Right cardiac atrium (tissue), 5 donors: ENCODE data around the gene CTDSPL. TPM values are rescaled to one million over a fixed set of nuclear protein-coding genes. Genes with fewer than 3 reads are reported as not detected.

Experiments
- ATAC-seq, 2 donors: fragments of 200-7000 bp; cut with Tn5 transposase; one replicate each; pipeline versions ENCODE4 v1.8.0 to v1.9.1; 2020; ENCODE audit warnings: moderate library complexity in 2 of 2, mild to moderate bottlenecking in 1 of 2
- DNase-seq, 3 donors: peaks; one replicate each; pipeline ENCODE4 v3.0.0-alpha.2; 2020
- H3K27ac ChIP-seq: one replicate; pipeline ENCODE4 v1.5.1; 2013; ENCODE audit warnings: mild to moderate bottlenecking, low read length, control low read depth, moderate library complexity
- H3K27me3 ChIP-seq: one replicate; pipeline ENCODE4 v1.6.1; 2013; ENCODE audit not compliant: control insufficient read depth, insufficient read depth
- H3K4me1 ChIP-seq: one replicate; pipeline ENCODE4 v1.6.1; 2013; ENCODE audit warnings: low read length; ENCODE audit not compliant: control insufficient read depth, insufficient read depth
- H3K4me3 ChIP-seq: one replicate; pipeline ENCODE4 v1.5.1; 2013; ENCODE audit warnings: low read length, control low read depth
- H3K9me3 ChIP-seq: one replicate; pipeline ENCODE4 v1.6.1; 2013; ENCODE audit warnings: low read length; ENCODE audit not compliant: control insufficient read depth
- WGBS: extraction: QIAGEN DNeasy Blood & Tissue Kit; methylation state at CpG from one replicate; pipeline ENCODE4 v1.1.7; 2013; 5-methylcytosine and 5-hydroxymethylcytosine counted together
- intact Hi-C, 4 donors: fragments of 100-400 bp; cut with DNase I; formaldehyde crosslinking; loops; one replicate each; pipeline versions ENCODE4 v1.11.0 to v1.14.0; 2022 to 2023
- polyA plus RNA-seq: library from polyadenylated mRNA; stranded (reverse); fragments of 200-250 nt; gene quantifications from one replicate; pipeline ENCODE4 v1.2.3, GENCODE V29; 2013
- total RNA-seq, 4 donors: library from RNA; stranded (reverse); fragmentation: NEBNext Ultra II Directional; extraction: Animal tissue kit (Norgen Biotek cat#: 25700); gene quantifications; one replicate each; pipeline ENCODE4 v1.2.1, GENCODE V29; 2021
- donor health status: healthy with polysubstance abuse.
- donor health status: DM: no; HTN: yes; CAD: no.
- donor health status: DM: no; HTN: no; CAD: no.
- donor health status: DM: no; HTN: yes; CAD: no; lungs with severe emphysema.
- donor health status: DM: yes; HTN: yes; CAD: no.

Gene CTDSPL
- total and polyA plus RNA-seq, 5 donors = 13.6 to 50.9 (median 38.5) TPM

DNA sequence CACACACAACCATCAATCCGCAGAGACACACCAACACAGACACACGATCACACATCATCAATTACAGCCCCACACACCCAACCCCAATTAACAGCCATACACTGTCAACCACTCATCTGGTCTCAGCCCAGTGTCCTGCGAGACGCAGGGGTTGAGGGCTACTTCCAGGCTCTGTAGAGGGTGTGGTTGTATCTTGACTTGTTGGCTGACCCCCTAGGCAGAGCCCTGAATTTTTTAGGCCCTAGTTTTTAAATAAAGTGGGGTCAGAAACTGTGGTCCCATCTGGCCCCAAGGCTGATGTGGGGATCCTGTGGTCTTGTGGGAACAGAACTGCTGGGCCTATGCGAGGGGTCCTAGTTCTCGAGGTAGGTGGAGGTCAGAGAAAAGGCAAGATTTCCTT, 138.2 kb downstream of the CTDSPL start:
- no peak overlapping the region for H3K27ac ChIP-seq

GRCh38 chr3:38000242-38000916, 138.7 kb downstream of the CTDSPL start:
- H3K9me3 ChIP-seq = no peaks in the 10 kb centered on the region
- H3K4me3 ChIP-seq = no peak overlapping the region
- H3K4me1 ChIP-seq = no peaks in the 10 kb centered on the region
- 93% methylated on average over 6 of the region's 6 CpGs for WGBS
- no peak for ATAC-seq
- no peaks in the 10 kb centered on the region for H3K27me3 ChIP-seq
- intact Hi-C loops = no loop called here
- H3K27ac ChIP-seq = no peak overlapping the region
- DNase-seq = peak in 2 of 3 donors; percentile 22 to 57

More for the DNA sequence above, 138.2 kb downstream of the CTDSPL start:
- 92% methylated on average over 6 of the region's 6 CpGs for WGBS
- no peaks in the 10 kb centered on the region for H3K4me1 ChIP-seq
- intact Hi-C loops = no loop called here
- H3K4me3 ChIP-seq = no peak overlapping the region
- DNase-seq = peak in 2 of 3 donors; percentile 11 to 41
- no peak for ATAC-seq
- no peaks in the 10 kb centered on the region for H3K9me3 ChIP-seq
- no peaks in the 10 kb centered on the region for H3K27me3 ChIP-seq

DNA sequence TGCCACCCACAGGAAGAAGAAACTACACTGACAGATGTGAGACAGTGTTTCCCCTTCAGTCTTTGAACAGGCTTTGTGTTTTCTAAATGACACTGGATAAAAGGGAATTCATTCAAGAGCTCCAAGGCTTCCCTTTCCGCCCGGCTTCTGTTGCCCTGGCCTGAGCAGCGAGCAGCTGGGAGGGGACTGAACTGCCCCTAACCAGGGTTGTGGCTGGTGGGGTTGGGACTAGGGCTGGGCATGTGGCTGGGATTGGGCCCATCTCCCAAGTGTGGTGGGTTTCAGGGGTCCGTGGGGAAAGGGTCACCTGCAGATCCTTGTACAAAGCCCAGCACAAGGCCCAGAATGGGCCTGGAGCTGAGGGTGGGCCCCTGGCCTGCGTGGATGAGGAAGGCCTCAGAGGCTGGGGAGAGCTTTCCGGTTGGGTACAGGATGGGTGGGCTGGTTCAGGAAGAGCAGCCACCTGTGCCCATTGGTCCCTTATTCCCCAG, 139.3 kb downstream of the CTDSPL start:
- no peaks in the 10 kb centered on the region for H3K9me3 ChIP-seq
- H3K27me3 ChIP-seq = no peaks in the 10 kb centered on the region
- DNase-seq (peak in 2 of 3 donors; percentile 11 to 28), ATAC-seq (no peak)
- no peak overlapping the region for H3K4me3 ChIP-seq
- H3K27ac ChIP-seq = no peak overlapping the region
- 96% methylated on average over 6 of the region's 6 CpGs for WGBS
- intact Hi-C loops = no loop called here
- no peaks in the 10 kb centered on the region for H3K4me1 ChIP-seq

GRCh38 chr3:38001456-38002081, 139.9 kb downstream of the CTDSPL start:
- no peaks in the 10 kb centered on the region for H3K4me1 ChIP-seq
- no peak overlapping the region for H3K4me3 ChIP-seq
- ATAC-seq (no peak), DNase-seq (peak; percentile 18 to 58 (median 55))
- no peak overlapping the region for H3K27ac ChIP-seq
- 83% methylated on average over 9 of the region's 9 CpGs for WGBS
- no peaks in the 10 kb centered on the region for H3K27me3 ChIP-seq
- intact Hi-C loops = no loop called here
- H3K9me3 ChIP-seq = no peaks in the 10 kb centered on the region

DNA sequence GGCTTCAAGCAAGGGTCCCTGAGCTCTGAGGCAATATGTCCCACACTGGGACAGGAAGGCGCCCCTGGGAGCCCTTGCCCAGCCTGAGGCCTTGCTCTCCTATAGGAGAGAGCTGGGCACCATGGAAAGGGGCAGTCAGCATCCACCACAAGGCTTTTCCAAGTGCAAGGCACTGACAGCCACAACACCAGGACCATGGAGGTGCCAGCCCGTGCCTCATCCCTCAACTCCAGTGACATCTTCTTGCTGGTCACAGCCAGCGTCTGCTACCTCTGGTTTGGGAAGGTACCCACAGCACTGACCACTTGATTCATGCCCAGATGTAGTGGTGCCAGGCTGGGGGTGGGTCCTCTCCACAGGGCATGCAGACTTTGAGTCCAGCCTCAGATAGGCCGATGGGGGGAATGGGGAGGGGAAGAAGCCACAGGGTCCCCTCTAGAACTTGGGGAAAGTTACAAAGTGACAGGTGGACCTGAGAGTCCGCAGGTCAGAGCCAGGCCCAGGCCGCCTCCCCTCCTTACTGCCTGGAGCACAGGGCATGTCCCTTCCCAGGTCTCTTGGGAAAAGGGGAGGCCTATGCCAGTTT, 140.7 kb downstream of the CTDSPL start:
- intact Hi-C loops = no loop called here
- Histone ChIP-seq H3K27me3 (no peaks in the 10 kb centered on the region), H3K27ac (no peak overlapping the region), H3K9me3 (no peaks in the 10 kb centered on the region), H3K4me1 (no peaks in the 10 kb centered on the region), H3K4me3 (no peak overlapping the region)
- DNase-seq (peak in 2 of 3 donors; percentile 14 to 50), ATAC-seq (no peak)
- 98% methylated on average over 6 of the region's 6 CpGs for WGBS

DNA sequence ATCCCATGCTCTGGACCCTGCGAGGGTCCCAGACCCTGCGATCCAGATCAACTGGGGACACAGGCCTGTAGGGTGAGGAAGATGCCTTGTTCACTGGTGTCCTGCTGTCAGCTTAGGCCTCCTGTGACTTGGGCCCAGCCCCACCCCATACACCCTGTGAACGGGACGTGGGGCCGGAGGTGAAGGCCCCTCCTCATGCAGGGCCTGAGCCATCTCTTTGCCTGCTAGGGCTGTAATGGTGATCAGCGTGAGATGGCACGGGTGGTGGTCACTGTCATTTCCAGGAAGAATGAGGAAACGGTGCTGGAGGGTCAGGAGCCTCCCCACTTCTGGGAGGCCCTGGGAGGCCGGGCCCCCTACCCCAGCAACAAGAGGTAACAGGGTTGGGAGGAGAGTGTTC, 141.3 kb downstream of the CTDSPL start:
- no peaks in the 10 kb centered on the region for H3K27me3 ChIP-seq
- DNase-seq (peak in 2 of 3 donors; percentile 19 to 60), ATAC-seq (no peak)
- H3K4me3 ChIP-seq = no peak overlapping the region
- H3K9me3 ChIP-seq = no peaks in the 10 kb centered on the region
- WGBS = 79% methylated on average over 9 of the region's 9 CpGs
- intact Hi-C loops = no loop called here
- H3K4me1 ChIP-seq = no peaks in the 10 kb centered on the region
- no peak overlapping the region for H3K27ac ChIP-seq

DNA sequence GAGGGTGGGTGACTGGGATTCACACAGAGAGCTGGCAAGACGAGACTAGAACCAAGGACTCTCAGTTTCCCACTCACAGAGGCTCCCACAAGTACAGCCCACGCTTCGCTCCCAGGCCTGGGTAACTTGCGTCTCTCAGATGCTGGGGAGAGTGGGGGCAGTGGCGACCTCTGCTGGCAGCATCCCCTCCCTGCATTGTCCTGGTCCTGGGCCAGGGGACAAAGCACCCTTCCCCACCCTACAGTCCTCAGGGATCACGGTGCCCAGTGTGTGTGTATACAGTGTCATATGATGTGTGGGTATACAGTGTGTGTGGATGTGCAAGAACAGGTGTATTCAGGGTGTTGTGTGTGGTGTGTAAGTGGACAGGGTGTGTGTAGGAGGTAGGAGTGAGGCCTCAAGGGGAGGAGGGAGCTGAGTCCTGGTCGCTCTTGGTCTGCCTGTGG, 141.7 kb downstream of the CTDSPL start:
- H3K27me3 ChIP-seq = no peaks in the 10 kb centered on the region
- WGBS = 35% methylated on average over 7 of the region's 7 CpGs
- peak; percentile 23 to 33 for ATAC-seq
- no peaks in the 10 kb centered on the region for H3K9me3 ChIP-seq
- H3K27ac ChIP-seq = no peak overlapping the region
- no peak overlapping the region for H3K4me3 ChIP-seq
- intact Hi-C loops = no loop called here
- no peaks in the 10 kb centered on the region for H3K4me1 ChIP-seq
- DNase-seq = peak; percentile 69 to 88 (median 88)

GRCh38 chr3:38003817-38004414, 142.2 kb downstream of the CTDSPL start:
- no peak overlapping the region for H3K4me3 ChIP-seq
- peak overlapping the region; percentile 34 for H3K27ac ChIP-seq
- H3K4me1 ChIP-seq = no peaks in the 10 kb centered on the region
- DNase-seq (peak; percentile 83 to 91 (median 87)), ATAC-seq (peak; percentile 52 to 53)
- no peaks in the 10 kb centered on the region for H3K27me3 ChIP-seq
- 68% methylated on average over 11 of the region's 11 CpGs for WGBS
- H3K9me3 ChIP-seq = no peaks in the 10 kb centered on the region
- intact Hi-C loops = no loop called here

GRCh38 chr3:38004415-38005075, 142.9 kb downstream of the CTDSPL start:
- Histone ChIP-seq H3K27ac (peak overlapping the region; percentile 38), H3K4me3 (no peak overlapping the region), H3K4me1 (no peaks in the 10 kb centered on the region), H3K9me3 (no peaks in the 10 kb centered on the region), H3K27me3 (no peaks in the 10 kb centered on the region)
- 64% methylated on average over 14 of the region's 14 CpGs for WGBS
- intact Hi-C loops = no loop called here
- DNase-seq (peak; percentile 81 to 94 (median 87)), ATAC-seq (peak; percentile 67 to 76)

- no peak overlapping the region for H3K4me3 ChIP-seq
- peak overlapping the region; percentile 38 for H3K27ac ChIP-seq
- intact Hi-C loops = no loop called here
- no peaks in the 10 kb centered on the region for H3K9me3 ChIP-seq
- no peaks in the 10 kb centered on the region for H3K4me1 ChIP-seq
- 68% methylated on average over 15 of the region's 15 CpGs for WGBS
- peak; percentile 85 to 95 (median 93) for DNase-seq
- ATAC-seq = peak; percentile 48 to 66
- no peaks in the 10 kb centered on the region for H3K27me3 ChIP-seq
Observed at GRCh38 chr3:38005076-38006020, 143.7 kb downstream of the CTDSPL start.
